Thoracic aorta (tissue), 2 donors: ENCODE data around the gene CLEC6A. TPM values are rescaled to one million over a fixed set of nuclear protein-coding genes. Genes with fewer than 3 reads are reported as not detected.
"Not testable (repeated sequence)": the region's sequence is repeated elsewhere in the genome, so short reads cannot be mapped to it uniquely, and the experiment has no call there.

Experiments used
- ATAC-seq: fragments of 150-250 bp; one replicate; pipeline ENCODE4 v1.8.0; 2017; ENCODE audit warnings: low read depth; ENCODE audit not compliant: insufficient number of reproducible peaks, low FRiP score
- DNase-seq: peaks from one replicate; pipeline ENCODE4 v3.0.0-alpha.2; 2020; ENCODE audit warnings: low spot score
- H3K27ac ChIP-seq, 2 donors: fragments of 200-600 bp; sonication (generic); 1 replicate in 1 of 2; 2 replicates in 1 of 2; pipeline ENCODE4 v1.5.1; 2016; ENCODE audit warnings: mild to moderate bottlenecking in 2 of 2, moderate library complexity in 2 of 2
- H3K27me3 ChIP-seq: fragments of 200-600 bp; sonication (generic); replicated peaks from 2 replicates; pipeline ENCODE4 v1.6.0; 2016; ENCODE audit warnings: mild to moderate bottlenecking; ENCODE audit not compliant: insufficient read depth
- H3K36me3 ChIP-seq: fragments of 200-600 bp; sonication (generic); one replicate; pipeline ENCODE4 v1.5.1; 2016
- H3K4me1 ChIP-seq, 2 donors: fragments of 200-600 bp; sonication (generic); 1 replicate in 1 of 2; 2 replicates in 1 of 2; pipeline versions ENCODE4 v1.5.1 to v1.6.0; 2016; ENCODE audit warnings: low read depth in 2 of 2, mild to moderate bottlenecking in 1 of 2; ENCODE audit not compliant: control insufficient read depth in 1 of 2
- H3K4me3 ChIP-seq: fragments of 200-600 bp; sonication (generic); 2 replicates; pipeline ENCODE4 v1.5.1; 2016; ENCODE audit warnings: mild to moderate bottlenecking
- H3K9me3 ChIP-seq: fragments of 200-600 bp; sonication (generic); 2 replicates; pipeline ENCODE4 v1.5.1; 2016
- CTCF ChIP-seq: fragments of 200-600 bp; sonication (generic); IDR thresholded peaks from one replicate; pipeline ENCODE4 v1.5.1; 2019; ENCODE audit warnings: antibody characterized with exemption
- total RNA-seq, 2 donors: library from RNA; depleted of rRNA; stranded (reverse); fragments of >200 nt; gene quantifications; one replicate each; pipeline versions ENCODE4 v1.1.0 to v1.2.3, GENCODE V29; 2016

CLEC6A gene
- total RNA-seq: not detected

GRCh38 chr12:8455727-8456360 is at the start of gene CLEC6A:
Gene CLEC6A, plus strand, starts transcription at chr12:8455962. Its CDS starts 150 bp downstream, at chr12:8456112.
- no peak within 1 kb of the TSS for H3K4me3 ChIP-seq
- ATAC-seq (no peak), DNase-seq (no peak)
- H3K9me3 ChIP-seq: no peaks in the 10 kb centered on the region
- no peak within 1 kb of the TSS for H3K27ac ChIP-seq
- no peaks in the 10 kb centered on the region for H3K4me1 ChIP-seq
- no peaks in the 10 kb centered on the region for H3K27me3 ChIP-seq
- no peak for TF ChIP-seq CTCF
- H3K36me3 ChIP-seq: no peaks in the 10 kb centered on the region

GRCh38 chr12:8419576-8419975 is 36.2 kb upstream of the CLEC6A start:
- H3K27me3 ChIP-seq, H3K4me1 ChIP-seq, H3K27ac ChIP-seq, H3K4me3 ChIP-seq, H3K9me3 ChIP-seq, H3K36me3 ChIP-seq, DNase-seq, ATAC-seq: not testable (repeated sequence)

GRCh38 chr12:8420506-8420905 is 35.3 kb upstream of the CLEC6A start:
- Histone ChIP-seq H3K4me3 (no peak overlapping the region), H3K27ac (no peak overlapping the region), H3K9me3 (no peaks in the 10 kb centered on the region), H3K4me1 (no peaks in the 10 kb centered on the region), H3K36me3 (no peaks in the 10 kb centered on the region), H3K27me3 (no peaks in the 10 kb centered on the region)
- DNase-seq: no peak
- no peak for ATAC-seq
- TF ChIP-seq CTCF: no peak

GRCh38 chr12:8444536-8445278 is 11.1 kb upstream of the CLEC6A start:
- not testable (repeated sequence) for H3K27ac ChIP-seq, ATAC-seq, H3K4me3 ChIP-seq, H3K27me3 ChIP-seq, DNase-seq, H3K4me1 ChIP-seq, H3K9me3 ChIP-seq, H3K36me3 ChIP-seq

GRCh38 chr12:8445731-8446130 is 10.0 kb upstream of the CLEC6A start:
- ATAC-seq (no peak), DNase-seq (no peak)
- no peak for TF ChIP-seq CTCF
- Histone ChIP-seq H3K4me3 (no peak overlapping the region), H3K4me1 (no peaks in the 10 kb centered on the region), H3K27ac (no peak overlapping the region), H3K9me3 (no peaks in the 10 kb centered on the region), H3K36me3 (no peaks in the 10 kb centered on the region), H3K27me3 (no peaks in the 10 kb centered on the region)

GRCh38 chr12:8446642-8447547 is 8.9 kb upstream of the CLEC6A start:
- no peak for ATAC-seq
- TF ChIP-seq CTCF: no peak
- H3K27me3 ChIP-seq: no peaks in the 10 kb centered on the region

More at GRCh38 chr12:8446642-8447547, 8.9 kb upstream of the CLEC6A start:
- Histone ChIP-seq H3K36me3 (no peaks in the 10 kb centered on the region), H3K27ac (no peak overlapping the region), H3K4me3 (no peak overlapping the region), H3K4me1 (no peaks in the 10 kb centered on the region), H3K9me3 (no peaks in the 10 kb centered on the region)
- DNase-seq: no peak
